Coronary artery (tissue), 2 donors: ENCODE measurements around the gene ITPKC.

Experiments
- DNase-seq: peaks from one replicate; pipeline ENCODE4 v3.0.0-alpha.2; 2017; ENCODE audit warnings: low spot score
- H3K27ac ChIP-seq, 2 donors: fragments of 200-600 bp; sonication (generic); one replicate each; pipeline ENCODE4 v1.5.1; 2016 to 2019
- H3K4me3 ChIP-seq: fragments of 200-600 bp; sonication (generic); 2 replicates; pipeline ENCODE4 v1.5.1; 2016; ENCODE audit warnings: mild to moderate bottlenecking, moderate library complexity
- CTCF ChIP-seq: fragments of 200-600 bp; sonication (generic); IDR thresholded peaks from one replicate; pipeline ENCODE4 v1.5.1; 2019; ENCODE audit warnings: antibody characterized with exemption

The ITPKC gene

GRCh38 chr19:40716482-40717324, at the start of gene ITPKC, which contains the start of gene COQ8B:
ITPKC (plus strand) TSS chr19:40717112; CDS start chr19:40717136, 24 bp downstream.
COQ8B (minus strand) TSS chr19:40716886; CDS start chr19:40714632, 2,254 bp downstream.
- TF ChIP-seq CTCF, result no peak
- peak within 1 kb of the TSS; percentile 94 for H3K4me3 ChIP-seq
- DNase-seq, result peak; percentile 100
- H3K27ac ChIP-seq, result peak within 1 kb of the TSS; percentile 94 to 98

- no peak for DNase-seq
- Histone ChIP-seq H3K27ac (no peak overlapping the region), H3K4me3 (no peak overlapping the region)
- TF ChIP-seq CTCF, result no peak
Observed at GRCh38 chr19:40667602-40668001, 49.3 kb upstream of the ITPKC start.

- Histone ChIP-seq H3K27ac (no peak overlapping the region), H3K4me3 (no peak overlapping the region)
- no peak for DNase-seq
- no peak for TF ChIP-seq CTCF
Observed at GRCh38 chr19:40668991-40669614, 47.8 kb upstream of the ITPKC start.

- H3K4me3 ChIP-seq, result no peak overlapping the region
- H3K27ac ChIP-seq, result no peak overlapping the region
- TF ChIP-seq CTCF, result no peak
- no peak for DNase-seq
Observed at GRCh38 chr19:40671404-40671803, 45.5 kb upstream of the ITPKC start.

GRCh38 chr19:40672038-40672437, 44.9 kb upstream of the ITPKC start:
- Histone ChIP-seq H3K27ac (no peak overlapping the region), H3K4me3 (no peak overlapping the region)
- no peak for TF ChIP-seq CTCF
- DNase-seq, result no peak

GRCh38 chr19:40672573-40673299, 44.2 kb upstream of the ITPKC start:
- DNase-seq, result no peak
- Histone ChIP-seq H3K27ac (no peak overlapping the region), H3K4me3 (no peak overlapping the region)
- TF ChIP-seq CTCF, result no peak
